Stimulated activated CD8-positive, alpha-beta memory T cell treated with anti-CD3 and anti-CD28 coated beads, Interleukin-4, amount 100 ng/mL, for 48 hours (primary cell): ENCODE results near the gene NAA50.

Experiments
- DNase-seq: peaks from one replicate; pipeline ENCODE4 v3.0.0-alpha.2; 2020

Gene NAA50

GRCh38 chr3:113684271-113684819 is 61.7 kb downstream of the NAA50 start:
- no peak for DNase-seq

DNA sequence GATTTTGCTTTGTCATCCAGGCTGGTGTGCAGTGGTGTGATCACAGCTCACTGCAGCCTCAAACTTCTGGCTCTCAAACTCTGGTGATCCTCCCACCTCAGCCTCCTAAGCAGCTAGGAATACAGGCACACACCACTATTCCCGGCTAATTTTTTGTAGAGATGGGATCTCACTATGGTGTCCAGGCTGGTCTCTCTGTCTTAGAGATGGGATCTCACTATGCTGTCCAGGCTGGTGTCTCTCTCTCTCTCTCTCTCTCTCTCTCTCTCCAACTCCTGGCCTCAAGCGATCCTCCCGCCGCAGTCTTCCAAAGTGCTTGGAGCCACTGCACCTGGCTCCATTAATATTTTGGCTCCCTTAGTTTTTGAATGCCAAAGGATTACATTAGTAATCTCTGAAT is 67.3 kb downstream of the NAA50 start:
- no peak for DNase-seq

- DNase-seq: no peak
Observed at GRCh38 chr3:113677737-113678136, 68.3 kb downstream of the NAA50 start.

DNA sequence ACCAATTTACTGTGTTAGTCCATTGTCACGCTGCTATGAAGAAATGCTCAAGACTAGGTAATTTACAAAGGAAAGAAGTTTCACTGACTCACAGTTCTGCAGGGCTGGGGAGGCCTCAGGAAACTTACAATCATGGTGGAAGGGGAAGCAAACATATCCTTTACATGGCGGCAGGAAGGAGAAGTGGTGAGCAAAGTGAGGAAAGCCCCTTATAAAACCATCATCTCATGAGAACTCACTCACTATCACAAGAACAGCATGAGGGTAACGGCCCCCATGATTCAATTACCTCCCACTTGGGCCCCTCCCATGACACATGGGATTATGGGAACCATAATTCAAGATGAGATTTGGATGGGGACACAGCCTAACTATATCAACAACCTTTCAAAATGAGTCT is 69.8 kb downstream of the NAA50 start:
- DNase-seq: no peak

DNA sequence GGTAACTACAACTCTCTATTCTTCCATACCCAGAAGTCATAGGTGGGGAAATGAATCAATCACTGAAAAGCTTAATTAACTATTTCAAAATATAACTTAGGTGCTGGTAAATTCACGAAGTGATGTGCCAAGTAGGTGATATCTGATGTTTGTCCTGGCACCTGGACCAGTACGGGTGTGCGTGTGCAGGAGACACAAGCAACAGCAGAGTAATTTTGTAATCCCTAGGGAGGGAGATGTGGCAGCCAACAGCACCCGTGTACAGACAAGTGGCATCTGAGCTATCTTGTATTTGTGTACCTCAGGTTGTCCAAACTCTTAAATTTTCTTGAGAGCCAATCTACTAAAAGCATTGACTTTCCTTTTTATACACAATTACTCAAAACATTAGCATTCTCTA is 72.5 kb downstream of the NAA50 start:
- DNase-seq: no peak

GRCh38 chr3:113668015-113668414 is 78.0 kb downstream of the NAA50 start:
- no peak for DNase-seq
